ENCODE measurements around the gene FAM222A.

The FAM222A gene

GRCh38 chr12:109727746-109728726 is 14.4 kb downstream of the FAM222A start:
- TF ChIP-seq CTCF (IDR thresholded peaks at IDR 0.05; ENCODE audit: low read depth, low read length) = no peak
- DNase-seq (ENCODE audit: low read depth in 2 of 2) = no peak
- no peak overlapping the region for H3K4me3 ChIP-seq (replicated peaks in 1 of 2; ENCODE audit: low read depth in 2 of 2, low read length in 2 of 2)

GRCh38 chr12:109728921-109729320 is 15.3 kb downstream of the FAM222A start:
- no peak for TF ChIP-seq CTCF (IDR thresholded peaks at IDR 0.05; ENCODE audit: low read depth, low read length)
- H3K4me3 ChIP-seq (replicated peaks in 1 of 2; ENCODE audit: low read depth in 2 of 2, low read length in 2 of 2) = no peak overlapping the region
- no peak for DNase-seq (ENCODE audit: low read depth in 2 of 2)

GRCh38 chr12:109729371-109729781 is 15.8 kb downstream of the FAM222A start:
- DNase-seq (ENCODE audit: low read depth in 2 of 2) = no peak
- no peak for TF ChIP-seq CTCF (IDR thresholded peaks at IDR 0.05; ENCODE audit: low read depth, low read length)
- no peak overlapping the region for H3K4me3 ChIP-seq (replicated peaks in 1 of 2; ENCODE audit: low read depth in 2 of 2, low read length in 2 of 2)

- no peak for TF ChIP-seq CTCF (IDR thresholded peaks at IDR 0.05; ENCODE audit: low read depth, low read length)
- no peak overlapping the region for H3K4me3 ChIP-seq (replicated peaks in 1 of 2; ENCODE audit: low read depth in 2 of 2, low read length in 2 of 2)
- no peak for DNase-seq (ENCODE audit: low read depth in 2 of 2)
These were observed 16.2 kb downstream of the FAM222A start for GRCh38 chr12:109729801-109730200.

- TF ChIP-seq CTCF (IDR thresholded peaks at IDR 0.05; ENCODE audit: low read depth, low read length) = no peak
- DNase-seq (ENCODE audit: low read depth in 2 of 2) = no peak
- no peak overlapping the region for H3K4me3 ChIP-seq (replicated peaks in 1 of 2; ENCODE audit: low read depth in 2 of 2, low read length in 2 of 2)
These were observed 16.9 kb downstream of the FAM222A start for GRCh38 chr12:109730306-109731145.

GRCh38 chr12:109731231-109731731 is 17.7 kb downstream of the FAM222A start:
- no peak for TF ChIP-seq CTCF (IDR thresholded peaks at IDR 0.05; ENCODE audit: low read depth, low read length)
- DNase-seq (ENCODE audit: low read depth in 2 of 2) = no peak
- no peak overlapping the region for H3K4me3 ChIP-seq (replicated peaks in 1 of 2; ENCODE audit: low read depth in 2 of 2, low read length in 2 of 2)

Measured in cardiac fibroblast (primary cell).